ENCODE measurements around the gene NR1H4. TPM values are rescaled to one million over a fixed set of nuclear protein-coding genes. Genes with fewer than 3 reads are reported as not detected.

Gene NR1H4
- total RNA-seq, 3 donors from 2014 or later (not counting 1 experiment from before 2014, with no cell fraction given) = not detected

- DNase-seq (no peak), ATAC-seq (no peak)
- Mint-ChIP-seq H3K9me3 (peaks cover 3% of the 10 kb centered on the region in 2 donors), H3K36me3 (no peaks in the 10 kb centered on the region), H3K27me3 (ENCODE audit: low read depth in 2 of 2) (peaks cover 0 to 3% of the 10 kb centered on the region in 2 donors), H3K4me1 (no peaks in the 10 kb centered on the region), H3K27ac (no peak overlapping the region), H3K4me3 (no peak overlapping the region)
- WGBS (ENCODE audit: insufficient coverage) = 33% methylated on average over 2 of the region's 2 CpGs
- H3K9me3 ChIP-seq (ENCODE audit: control insufficient read depth, insufficient read depth, low read length) = no peaks in the 10 kb centered on the region
- intact Hi-C loops (cut with micrococcal nuclease) = no loop called here
- H3K36me3 ChIP-seq (ENCODE audit: control insufficient read depth, insufficient read depth, low read length) = no peaks in the 10 kb centered on the region
- H3K4me3 ChIP-seq (ENCODE audit: low read length) = no peak overlapping the region
- H3K27me3 ChIP-seq (ENCODE audit: control insufficient read depth, insufficient read depth, low read length) = no peaks in the 10 kb centered on the region
- no peak overlapping the region for H3K27ac ChIP-seq (ENCODE audit: low read length)
- TF ChIP-seq CTCF (IDR thresholded peaks at IDR 0.05) = no peak
- H3K4me1 ChIP-seq (ENCODE audit: control insufficient read depth, insufficient read depth, low read length) = no peaks in the 10 kb centered on the region
Observed at GRCh38 chr12:100433701-100434100, 40.0 kb upstream of the NR1H4 start.

- Mint-ChIP-seq H3K27me3 (ENCODE audit: low read depth in 2 of 2) (peaks cover 0 to 3% of the 10 kb centered on the region in 2 donors), H3K4me3 (no peak overlapping the region), H3K36me3 (no peaks in the 10 kb centered on the region), H3K4me1 (no peaks in the 10 kb centered on the region), H3K27ac (no peak overlapping the region), H3K9me3 (peaks cover 3% of the 10 kb centered on the region in 2 donors)
- no peak for DNase-seq
- Histone ChIP-seq H3K9me3 (ENCODE audit: control insufficient read depth, insufficient read depth, low read length) (no peaks in the 10 kb centered on the region), H3K4me3 (ENCODE audit: low read length) (no peak overlapping the region), H3K27me3 (ENCODE audit: control insufficient read depth, insufficient read depth, low read length) (no peaks in the 10 kb centered on the region), H3K36me3 (ENCODE audit: control insufficient read depth, insufficient read depth, low read length) (no peaks in the 10 kb centered on the region), H3K27ac (ENCODE audit: low read length) (no peak overlapping the region), H3K4me1 (ENCODE audit: control insufficient read depth, insufficient read depth, low read length) (no peaks in the 10 kb centered on the region)
- no peak for ATAC-seq
- no peak for TF ChIP-seq CTCF (IDR thresholded peaks at IDR 0.05)
- intact Hi-C loops (cut with micrococcal nuclease) = no loop called here
Observed at GRCh38 chr12:100434177-100434576, 39.5 kb upstream of the NR1H4 start.

- no peak overlapping the region for H3K4me3 ChIP-seq (ENCODE audit: low read length)
- no peaks in the 10 kb centered on the region for H3K36me3 ChIP-seq (ENCODE audit: control insufficient read depth, insufficient read depth, low read length)
- WGBS (ENCODE audit: insufficient coverage) = 36% methylated on average over 2 of the region's 2 CpGs
- intact Hi-C loops (cut with micrococcal nuclease) = no loop called here
- no peaks in the 10 kb centered on the region for H3K4me1 Mint-ChIP-seq
- no peaks in the 10 kb centered on the region for H3K9me3 ChIP-seq (ENCODE audit: control insufficient read depth, insufficient read depth, low read length)
- TF ChIP-seq CTCF (IDR thresholded peaks at IDR 0.05) = no peak
- H3K36me3 Mint-ChIP-seq = no peaks in the 10 kb centered on the region
- DNase-seq (no peak), ATAC-seq (no peak)
- H3K27ac Mint-ChIP-seq = no peak overlapping the region
- no peak overlapping the region for H3K4me3 Mint-ChIP-seq
- H3K27me3 Mint-ChIP-seq (ENCODE audit: low read depth in 2 of 2) = peaks cover 0 to 3% of the 10 kb centered on the region in 2 donors
- no peaks in the 10 kb centered on the region for H3K27me3 ChIP-seq (ENCODE audit: control insufficient read depth, insufficient read depth, low read length)
- no peaks in the 10 kb centered on the region for H3K4me1 ChIP-seq (ENCODE audit: control insufficient read depth, insufficient read depth, low read length)
- peaks cover 2 to 3% of the 10 kb centered on the region in 2 donors for H3K9me3 Mint-ChIP-seq
- H3K27ac ChIP-seq (ENCODE audit: low read length) = no peak overlapping the region
Observed at GRCh38 chr12:100435957-100436356, 37.7 kb upstream of the NR1H4 start.

GRCh38 chr12:100437038-100437841 lies 36.4 kb upstream of the NR1H4 start:
- Histone ChIP-seq H3K36me3 (ENCODE audit: control insufficient read depth, insufficient read depth, low read length) (no peaks in the 10 kb centered on the region), H3K9me3 (ENCODE audit: control insufficient read depth, insufficient read depth, low read length) (no peaks in the 10 kb centered on the region), H3K4me3 (ENCODE audit: low read length) (no peak overlapping the region), H3K27ac (ENCODE audit: low read length) (no peak overlapping the region), H3K4me1 (ENCODE audit: control insufficient read depth, insufficient read depth, low read length) (no peaks in the 10 kb centered on the region), H3K27me3 (ENCODE audit: control insufficient read depth, insufficient read depth, low read length) (no peaks in the 10 kb centered on the region)
- no peak for TF ChIP-seq CTCF (IDR thresholded peaks at IDR 0.05)
- Mint-ChIP-seq H3K4me3 (no peak overlapping the region), H3K27me3 (ENCODE audit: low read depth in 2 of 2) (peaks cover 0 to 3% of the 10 kb centered on the region in 2 donors), H3K9me3 (peaks cover 1 to 2% of the 10 kb centered on the region in 2 donors), H3K27ac (no peak overlapping the region), H3K36me3 (no peaks in the 10 kb centered on the region), H3K4me1 (no peaks in the 10 kb centered on the region)
- intact Hi-C loops (cut with micrococcal nuclease) = no loop called here
- WGBS (ENCODE audit: insufficient coverage) = 27% methylated on average over 3 of the region's 6 CpGs
- ATAC-seq (no peak), DNase-seq (no peak)
